Raji (cell line): ENCODE measurements around the gene SVIL.

ENCODE experiments used
- POLR2A ChIP-seq: IDR thresholded peaks from 2 replicates; pipeline ENCODE4 v1.6.1; 2011; ENCODE audit warnings: low read depth, low read length, control low read depth; ENCODE audit not compliant: insufficient read depth

Gene SVIL

GRCh38 chr10:29508554-29509244 is 126.1 kb downstream of the SVIL start:
- no peak for TF ChIP-seq POLR2A

- no peak for TF ChIP-seq POLR2A
These were observed 132.4 kb downstream of the SVIL start for GRCh38 chr10:29502351-29502750.

GRCh38 chr10:29501692-29502091 is 133.1 kb downstream of the SVIL start:
- TF ChIP-seq POLR2A: no peak

- TF ChIP-seq POLR2A: no peak
These were observed 134.7 kb downstream of the SVIL start for GRCh38 chr10:29499993-29500537.

GRCh38 chr10:29496341-29497162 is 138.2 kb downstream of the SVIL start:
- TF ChIP-seq POLR2A: no peak

- TF ChIP-seq POLR2A: no peak
These were observed 139.4 kb downstream of the SVIL start for GRCh38 chr10:29495366-29495765.

- no peak for TF ChIP-seq POLR2A
These were observed 141.1 kb downstream of the SVIL start for GRCh38 chr10:29493697-29494096.

GRCh38 chr10:29492774-29493173 is 142.0 kb downstream of the SVIL start:
- TF ChIP-seq POLR2A: no peak

- no peak for TF ChIP-seq POLR2A
These were observed 142.9 kb downstream of the SVIL start for GRCh38 chr10:29491918-29492317.

GRCh38 chr10:29486433-29486832 is 148.3 kb downstream of the SVIL start:
- no peak for TF ChIP-seq POLR2A

GRCh38 chr10:29482591-29483431 is 152.0 kb downstream of the SVIL start:
- TF ChIP-seq POLR2A: no peak

- TF ChIP-seq POLR2A: no peak
These were observed 152.8 kb downstream of the SVIL start for GRCh38 chr10:29481906-29482440.

GRCh38 chr10:29479981-29480954 is 154.5 kb downstream of the SVIL start:
- no peak for TF ChIP-seq POLR2A
